ENCODE measurements around the gene POLA2. TPM values are rescaled to one million over a fixed set of nuclear protein-coding genes. Genes with fewer than 3 reads are reported as not detected.

Gene POLA2
- polyA plus RNA-seq, 2 of the 4 experiments (the other 2 are of a cell fraction): 34.5 to 52.3 TPM

DNA sequence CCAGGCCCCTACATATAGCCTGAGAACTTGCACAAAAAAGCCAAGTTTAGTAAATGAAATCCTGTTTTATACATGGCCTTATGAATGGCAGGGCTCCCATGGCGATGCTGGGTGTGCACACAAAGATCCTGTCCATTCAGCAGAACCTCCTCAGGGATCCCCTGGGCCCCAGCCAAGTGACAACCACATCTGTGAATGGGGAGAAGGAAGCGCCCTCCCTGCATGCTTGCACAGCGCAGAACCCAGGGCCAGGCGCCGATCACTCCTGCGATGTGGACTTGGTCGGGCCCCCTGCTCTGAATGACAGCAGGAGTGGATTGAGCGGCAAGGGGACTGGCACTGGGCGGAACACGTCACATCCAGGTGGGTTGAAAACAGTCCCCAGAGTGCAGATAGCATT, 48.5 kb downstream of the POLA2 start:
- 95% methylated on average over 10 of the region's 10 CpGs for WGBS (ENCODE audit: missing lambda C conversion rate)
- Histone ChIP-seq H3K9me3 (no peaks in the 10 kb centered on the region), H3K4me1 (peaks cover 62% of the 10 kb centered on the region), H3K4me2 (peak overlapping the region; percentile 41; the same call in 2 of the 3 replicates), H3K27ac (peak overlapping the region; percentile 56 to 71; a peak in 5 of 6 replicates), H3K4me3 (no peak overlapping the region)
- TF ChIP-seq HEYL (CRISPR knock-in tag; IDR thresholded peaks at IDR 0.05) (no peak), MAFK (IDR thresholded peaks at IDR 0.05; ENCODE audit: partially characterized antibody) (peak; percentile 16), JUN (IDR thresholded peaks at IDR 0.05) (no peak)
- DNase-seq (ENCODE audit: low read depth in 1 of 2, low spot score in 1 of 2) (no peak), ATAC-seq (no peak), FAIRE-seq (no peak)
- CTCF ChIA-PET: interaction anchor here (76.3 to 78.3 kb wide), 2 partner anchors 5 to 30 kb away, joined by 3090 read pairs; partner anchors contain the start of genes CDC42EP2, DPF2, POLA2 and TIGD3
- POLR2A ChIA-PET: interaction anchor here (0.9 kb wide), 1 partner anchor 23 kb away, joined by 4 read pairs; the partner anchor contains the start of gene DPF2

DNA sequence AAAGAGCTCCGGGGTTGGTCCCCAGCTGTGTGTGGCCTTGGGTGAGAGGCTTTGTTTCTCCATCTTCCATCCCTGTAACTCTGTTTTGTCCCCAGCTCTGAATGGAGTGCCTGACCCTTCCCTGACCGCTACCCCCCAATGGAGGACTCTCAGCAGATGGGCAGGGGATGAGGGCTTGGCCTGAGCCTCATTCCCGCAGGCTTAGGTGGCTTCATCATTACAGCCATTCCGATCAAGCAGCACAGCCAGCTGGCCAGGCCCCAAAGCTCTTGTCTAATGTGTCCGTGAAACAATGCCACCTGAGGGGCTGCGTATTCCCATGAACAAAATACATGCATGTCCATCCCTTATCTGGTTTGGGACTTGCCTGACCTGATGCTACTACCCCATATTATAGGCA, 49.0 kb downstream of the POLA2 start:
- Histone ChIP-seq H3K4me3 (no peak overlapping the region), H3K27ac (peak overlapping the region; percentile 56 to 71; a peak in 5 of 6 replicates), H3K4me1 (peaks cover 56% of the 10 kb centered on the region), H3K4me2 (peak overlapping the region; percentile 41), H3K9me3 (no peaks in the 10 kb centered on the region)
- ATAC-seq (no peak), FAIRE-seq (no peak), DNase-seq (ENCODE audit: low read depth in 1 of 2, low spot score in 1 of 2) (no peak)
- POLR2A ChIA-PET: interaction anchor here (0.9 to 1.2 kb wide), 3 partner anchors 19 to 36 kb away, joined by 3 to 4 read pairs (median 4); partner anchors contain the start of gene DPF2
- TF ChIP-seq CEBPB (IDR thresholded peaks at IDR 0.05) (no peak), NPAS2 (CRISPR knock-in tag; IDR thresholded peaks at IDR 0.05; ENCODE audit: borderline replicate concordance) (no peak), GATA3 (IDR thresholded peaks at IDR 0.05; ENCODE audit: borderline replicate concordance) (no peak), CHD2 (IDR thresholded peaks at IDR 0.05; ENCODE audit: low read length, partially characterized antibody) (no peak), ESRRA (IDR thresholded peaks at IDR 0.05; ENCODE audit: borderline replicate concordance, low read length) (no peak), ZNF302 (CRISPR knock-in tag; IDR thresholded peaks at IDR 0.05) (no peak), NFE2L2 (conservative IDR thresholded peaks at IDR 0.05; ENCODE audit: low read length) (no peak), PHF8 (IDR thresholded peaks at IDR 0.05; ENCODE audit: borderline replicate concordance, low read depth) (no peak)
- TF ChIP-seq, protein P1, sequence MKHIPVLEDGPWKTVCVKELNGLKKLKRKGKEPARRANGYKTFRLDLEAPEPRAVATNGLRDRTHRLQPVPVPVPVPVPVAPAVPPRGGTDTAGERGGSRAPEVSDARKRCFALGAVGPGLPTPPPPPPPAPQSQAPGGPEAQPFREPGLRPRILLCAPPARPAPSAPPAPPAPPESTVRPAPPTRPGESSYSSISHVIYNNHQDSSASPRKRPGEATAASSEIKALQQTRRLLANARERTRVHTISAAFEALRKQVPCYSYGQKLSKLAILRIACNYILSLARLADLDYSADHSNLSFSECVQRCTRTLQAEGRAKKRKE (CRISPR knock-in tag; IDR thresholded peaks at IDR 0.05; ENCODE audit: low read depth): no peak
- TF ChIP-seq, protein P2, sequence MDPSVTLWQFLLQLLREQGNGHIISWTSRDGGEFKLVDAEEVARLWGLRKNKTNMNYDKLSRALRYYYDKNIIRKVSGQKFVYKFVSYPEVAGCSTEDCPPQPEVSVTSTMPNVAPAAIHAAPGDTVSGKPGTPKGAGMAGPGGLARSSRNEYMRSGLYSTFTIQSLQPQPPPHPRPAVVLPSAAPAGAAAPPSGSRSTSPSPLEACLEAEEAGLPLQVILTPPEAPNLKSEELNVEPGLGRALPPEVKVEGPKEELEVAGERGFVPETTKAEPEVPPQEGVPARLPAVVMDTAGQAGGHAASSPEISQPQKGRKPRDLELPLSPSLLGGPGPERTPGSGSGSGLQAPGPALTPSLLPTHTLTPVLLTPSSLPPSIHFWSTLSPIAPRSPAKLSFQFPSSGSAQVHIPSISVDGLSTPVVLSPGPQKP (IDR thresholded peaks at IDR 0.05; ENCODE audit: low read depth, low read length): no peak
- CTCF ChIA-PET: interaction anchor here (76.3 to 78.3 kb wide), 2 partner anchors 5 to 30 kb away, joined by 3090 read pairs; partner anchors contain the start of genes CDC42EP2, DPF2, POLA2 and TIGD3
- 84% methylated on average over 5 of the region's 6 CpGs for WGBS (ENCODE audit: missing lambda C conversion rate)

DNA sequence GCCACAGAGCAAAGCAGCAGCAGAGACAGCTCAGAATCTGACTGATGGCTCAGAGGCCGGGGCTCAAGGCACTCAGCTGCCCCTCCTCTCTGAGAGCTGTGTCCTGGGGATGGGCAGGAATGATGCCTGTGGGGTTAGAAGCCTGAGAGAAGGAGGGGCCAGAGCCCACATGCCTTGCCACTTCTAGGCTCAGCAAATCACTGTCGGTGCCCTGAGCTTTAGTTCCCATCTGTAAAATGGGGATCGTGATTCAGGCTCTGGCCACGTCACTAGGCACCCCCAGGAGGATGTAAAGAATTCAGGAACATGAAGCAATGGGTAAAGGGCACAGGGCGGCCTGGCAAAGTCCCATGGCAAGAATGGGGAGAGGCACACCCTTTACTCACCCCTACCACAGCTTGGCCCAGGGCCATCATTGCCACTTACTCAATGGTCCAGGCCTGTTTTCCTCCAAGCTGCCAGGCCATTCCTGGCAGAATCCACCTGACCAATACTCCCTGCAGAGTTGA, 49.5 kb downstream of the POLA2 start:
- TF ChIP-seq POLR2AphosphoS2 (conservative IDR thresholded peaks at IDR 0.05; ENCODE audit: low read length) (no peak), JUN (IDR thresholded peaks at IDR 0.05) (0 out of 5 replicates have a peak, but pooled peaks of 1 of the 2 experiments have one; percentile 28)
- DNase-seq (ENCODE audit: low read depth in 1 of 2, low spot score in 1 of 2) (no peak), FAIRE-seq (no peak), ATAC-seq (no peak)
- Histone ChIP-seq H3K4me2 (peak overlapping the region; percentile 41), H3K4me1 (peaks cover 56% of the 10 kb centered on the region), H3K9me3 (no peaks in the 10 kb centered on the region), H3K27ac (peak overlapping the region; percentile 56 to 71; a peak in 5 of 6 replicates), H3K4me3 (no peak overlapping the region)
- ChIA-PET CTCF (interaction anchor here (76.3 to 78.3 kb wide), 2 partner anchors 4 to 31 kb away, joined by 3090 read pairs; partner anchors contain the start of genes CDC42EP2, DPF2, POLA2 and TIGD3), POLR2A (interaction anchor here (0.7 to 1.2 kb wide), 4 partner anchors 19 to 614 kb away, joined by 3 to 4 read pairs (median 4); partner anchors contain the start of gene DPF2)
- 65% methylated on average over 5 of the region's 5 CpGs for WGBS (ENCODE audit: missing lambda C conversion rate)

DNA sequence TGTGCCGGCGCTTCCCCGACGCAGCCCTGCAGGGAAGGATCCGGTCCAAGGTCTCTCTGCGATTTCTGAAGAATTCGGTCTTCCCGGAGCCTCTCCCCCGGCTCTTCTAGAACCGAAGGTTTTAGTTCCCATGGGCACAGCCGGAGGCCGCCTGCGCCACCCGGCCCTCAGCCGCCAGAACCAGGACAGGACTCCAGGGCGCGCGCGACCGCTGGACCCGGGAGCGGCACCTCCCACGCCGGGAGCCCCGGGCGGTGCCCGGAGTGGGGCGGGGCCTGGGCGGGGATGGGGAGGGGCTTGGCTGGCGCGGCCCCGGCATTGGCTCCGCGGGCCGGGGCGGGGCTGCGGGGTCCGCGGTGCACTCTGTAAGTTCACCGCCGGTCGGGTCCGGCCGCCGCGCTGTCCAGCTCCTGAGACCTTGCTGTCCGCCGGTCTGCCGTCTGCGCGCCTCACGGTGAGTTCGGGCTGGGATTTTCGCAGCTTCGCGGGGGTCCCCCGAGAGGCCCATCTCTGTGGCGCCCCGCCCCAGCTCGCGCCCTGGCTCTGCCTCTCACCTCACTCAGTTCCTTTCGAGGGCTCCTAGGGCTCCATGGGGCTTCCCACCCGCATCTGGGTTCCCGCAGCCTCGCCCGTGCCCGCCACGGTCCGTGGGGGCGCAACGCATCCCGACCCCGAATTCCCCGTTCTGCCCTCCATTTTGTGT, 52.9 kb downstream of the POLA2 start, which contains the start of gene CDC42EP2:
Gene CDC42EP2, plus strand, starts transcription at position 366 of the 703 bp plus-strand sequence. CDS start 6,033 bp downstream, outside the sequence.
- Histone ChIP-seq H3K4me2 (peak within 1 kb of the TSS; percentile 97), H3K4me3 (peak within 1 kb of the TSS; percentile 99), H3K27ac (peak within 1 kb of the TSS; percentile 91), H3K4me1 (peaks cover 55% of the 10 kb centered on the region), H3K9me3 (no peaks in the 10 kb centered on the region)
- ATAC-seq (peak; percentile 73 to 88), FAIRE-seq (no peak), DNase-seq (ENCODE audit: low read depth in 1 of 2, low spot score in 1 of 2) (peak; percentile 77 to 84)
- ChIA-PET POLR2A (interaction anchor here (0.8 to 3.8 kb wide), 8 partner anchors 11 to 53 kb away, joined by 3 to 62 read pairs (median 9); partner anchors contain the start of genes DPF2 and POLA2), CTCF (interaction anchor here (0.7 to 78.3 kb wide), 30 partner anchors 1 to 461 kb away, joined by 3 to 3090 read pairs (median 4); partner anchors contain the start of genes CAPN1, CDC42EP2, DPF2 and POLA2)
- 1% methylated on average over 19 of the region's 74 CpGs for WGBS (ENCODE audit: missing lambda C conversion rate)
- peak; percentile 56; the same call in 1 of the 2 replicates for TF ChIP-seq PHF8 (IDR thresholded peaks at IDR 0.05; ENCODE audit: borderline replicate concordance, low read depth)
- no peak for TF ChIP-seq EHF (CRISPR knock-in tag; IDR thresholded peaks at IDR 0.05)
- peak in 1 of 2 experiments; percentile 44; a peak in 2 of 5 replicates for TF ChIP-seq JUN (IDR thresholded peaks at IDR 0.05)
- no peak for TF ChIP-seq FOSB (CRISPR knock-in tag; IDR thresholded peaks at IDR 0.05)
- TF ChIP-seq NFE2L2 (conservative IDR thresholded peaks at IDR 0.05; ENCODE audit: low read length): no peak
- no peak for TF ChIP-seq ZNF302 (CRISPR knock-in tag; IDR thresholded peaks at IDR 0.05)
- no peak for TF ChIP-seq BHLHE40 (IDR thresholded peaks at IDR 0.05; ENCODE audit: low read depth, low read length)
- no peak for TF ChIP-seq GATA3 (IDR thresholded peaks at IDR 0.05; ENCODE audit: borderline replicate concordance)
- TF ChIP-seq ZSCAN20 (CRISPR knock-in tag; IDR thresholded peaks at IDR 0.05): no peak
- TF ChIP-seq CBX2 (IDR thresholded peaks at IDR 0.05; ENCODE audit: borderline replicate concordance, low read depth): no peak
- no peak for TF ChIP-seq EHMT2 (IDR thresholded peaks at IDR 0.05; ENCODE audit: low read depth)
- no peak for TF ChIP-seq ESRRA (IDR thresholded peaks at IDR 0.05; ENCODE audit: borderline replicate concordance, low read length)
- TF ChIP-seq RAD21 (conservative IDR thresholded peaks at IDR 0.05 in 1 of 2, IDR thresholded peaks at IDR 0.05 in 1 of 2): no peak
- no peak for TF ChIP-seq ZC3H11A (IDR thresholded peaks at IDR 0.05)
- no peak for TF ChIP-seq MYC (IDR thresholded peaks at IDR 0.05; ENCODE audit: borderline replicate concordance, low read length)
- no peak for TF ChIP-seq CBX8 (IDR thresholded peaks at IDR 0.05)
- no peak for TF ChIP-seq RARB (CRISPR knock-in tag; IDR thresholded peaks at IDR 0.05)
- no peak for TF ChIP-seq HOXA7 (CRISPR knock-in tag; IDR thresholded peaks at IDR 0.05)

Measured in A549 (cell line).